GM18502 (cell line): ENCODE results near the gene GATAD1.
A peak's percentile ranks its signal among the peaks of the same experiment; 100 is the strongest.
"Not testable (repeated sequence)": the region's sequence is repeated elsewhere in the genome, so short reads cannot be mapped to it uniquely, and the experiment has no call there.

ENCODE experiments used
- ATAC-seq: cut with Tn5 transposase; IDR thresholded peaks from one replicate; pipeline ENCODE4 v1.9.1; 2021; ENCODE audit warnings: mild to moderate bottlenecking; ENCODE audit not compliant: unreplicated experiment, poor library complexity

GATAD1 gene

DNA sequence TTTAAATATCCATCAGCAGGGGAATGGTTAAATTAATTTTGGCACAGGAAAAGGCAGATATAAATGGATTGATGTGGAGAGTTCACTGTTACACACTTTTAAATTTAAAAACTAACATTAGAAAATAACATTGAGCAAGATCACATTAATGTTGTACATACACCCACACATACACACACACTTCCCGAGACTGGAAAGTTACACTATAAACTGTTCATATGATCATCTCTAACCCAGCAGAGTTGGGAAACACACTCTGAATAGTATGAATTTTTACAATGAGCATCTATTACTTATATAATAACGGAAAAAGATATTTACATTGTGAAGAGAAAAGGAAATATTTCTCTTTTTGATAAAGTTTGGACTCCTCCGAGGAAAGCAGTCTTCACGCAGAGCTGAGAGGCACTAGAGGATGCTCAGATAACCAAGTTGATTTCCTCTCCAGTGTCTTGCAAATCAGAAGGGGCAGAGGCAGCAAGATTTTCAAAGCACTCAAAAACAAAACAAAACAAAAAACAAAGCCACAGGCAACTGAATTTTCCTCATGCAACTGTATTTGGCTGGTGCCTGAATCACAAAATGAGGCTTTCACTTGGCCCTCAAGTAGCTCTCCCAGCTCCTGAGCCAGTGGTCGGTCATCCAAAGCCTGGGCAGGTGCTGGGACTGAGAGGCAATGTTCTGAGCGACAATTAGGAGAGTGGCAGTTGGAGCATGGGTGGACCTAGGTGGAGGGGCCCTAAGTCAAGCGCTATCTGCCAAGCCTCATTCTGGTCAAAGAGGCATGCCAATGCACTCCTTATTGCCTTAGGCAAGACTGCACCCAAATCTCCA lies 10.5 kb upstream of the GATAD1 start:
- ATAC-seq, result no peak

DNA sequence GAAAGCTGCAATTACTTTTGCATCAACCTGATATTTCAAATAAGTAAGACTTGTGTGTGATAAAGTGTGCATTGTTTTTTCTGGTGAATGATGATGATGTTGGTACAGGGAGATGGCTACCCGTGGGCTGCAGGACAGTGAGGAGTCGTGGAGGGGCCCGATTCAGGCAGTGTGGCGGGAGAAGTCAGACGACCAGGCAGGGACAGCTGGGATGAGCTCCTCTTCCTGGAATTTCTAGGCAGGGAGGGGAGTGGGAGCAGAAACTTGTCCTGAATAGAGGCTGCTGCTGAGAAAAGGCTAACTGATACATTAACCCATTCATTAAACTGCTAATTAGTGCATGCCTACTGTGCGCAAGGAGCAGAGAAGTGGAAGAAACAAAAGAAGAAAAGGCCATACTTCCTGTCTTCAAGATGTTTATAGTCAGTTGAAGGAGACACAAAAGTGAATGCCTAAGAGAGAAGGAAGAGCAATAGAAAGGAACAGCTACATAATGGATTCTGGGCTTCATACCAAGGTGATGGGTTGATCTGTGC lies 9.3 kb upstream of the GATAD1 start:
- ATAC-seq, result no peak

DNA sequence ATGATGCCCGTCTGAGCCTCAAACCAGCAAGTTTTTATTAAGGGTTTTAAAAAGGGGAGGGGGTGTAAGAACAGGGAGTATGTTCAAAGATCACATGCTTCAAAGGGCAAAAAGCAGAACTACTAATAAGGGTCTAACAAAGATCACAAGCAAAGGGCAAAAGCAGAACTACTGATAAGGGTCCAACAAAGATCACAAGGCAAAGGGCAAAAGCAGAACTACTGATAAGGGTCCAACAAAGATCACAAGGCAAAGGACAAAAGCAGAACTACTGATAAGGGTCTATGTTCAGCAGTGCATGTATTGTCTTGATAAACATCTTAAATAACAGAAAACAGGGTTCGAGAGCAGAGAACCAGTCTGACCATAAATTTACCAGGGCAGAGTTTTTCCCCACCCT lies 4.6 kb upstream of the GATAD1 start:
- not testable (repeated sequence) for ATAC-seq

DNA sequence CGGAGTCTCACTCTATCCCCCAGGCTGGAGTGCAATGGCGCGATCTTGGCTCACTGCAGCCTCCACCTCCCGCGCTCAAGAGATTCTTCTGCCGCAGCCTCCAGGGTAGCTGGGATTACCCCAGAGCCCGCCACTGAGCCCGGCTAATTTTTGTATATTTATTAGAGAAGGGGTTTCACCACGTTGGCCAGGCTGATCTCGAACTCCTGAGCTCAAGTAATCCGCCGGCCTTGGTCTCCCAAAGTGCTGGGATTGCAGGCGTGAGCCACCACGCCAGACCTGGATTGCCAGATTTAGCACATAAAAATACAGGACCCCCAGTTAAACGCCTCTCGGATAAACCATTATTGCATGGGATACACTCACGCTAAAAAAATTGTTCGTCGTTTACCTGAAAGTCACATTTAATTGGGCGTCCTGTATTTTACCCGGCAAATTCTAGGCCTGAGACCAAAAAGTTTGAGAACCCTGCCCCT lies 375 bp upstream of the GATAD1 start:
- no peak for ATAC-seq

DNA sequence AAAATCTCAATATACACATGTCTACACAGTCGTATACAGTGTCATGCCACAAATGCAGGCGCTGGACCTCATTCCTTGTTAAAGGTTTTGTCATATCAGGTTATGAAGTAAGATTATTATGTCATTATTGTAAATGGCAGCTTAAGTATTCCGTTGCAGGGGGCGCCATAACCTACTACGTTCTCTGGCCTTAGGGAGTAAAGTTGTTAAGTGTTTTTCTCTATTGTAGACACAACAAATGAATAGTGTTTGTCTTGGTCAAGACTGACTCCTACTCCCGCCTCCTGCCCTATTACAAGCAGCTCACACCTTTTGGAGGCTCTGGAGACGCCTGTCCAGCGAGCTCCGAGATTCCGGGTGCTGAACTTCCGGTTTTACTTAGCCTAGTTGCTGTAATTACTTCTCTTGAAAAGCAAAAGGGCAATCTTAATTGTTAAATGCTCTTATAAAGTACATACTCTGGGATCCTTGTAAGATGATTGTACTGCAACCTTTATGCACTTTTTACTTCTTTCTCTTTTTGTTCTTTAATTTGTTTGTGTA lies 994 bp downstream of the GATAD1 start:
- ATAC-seq, result peak; percentile 53

DNA sequence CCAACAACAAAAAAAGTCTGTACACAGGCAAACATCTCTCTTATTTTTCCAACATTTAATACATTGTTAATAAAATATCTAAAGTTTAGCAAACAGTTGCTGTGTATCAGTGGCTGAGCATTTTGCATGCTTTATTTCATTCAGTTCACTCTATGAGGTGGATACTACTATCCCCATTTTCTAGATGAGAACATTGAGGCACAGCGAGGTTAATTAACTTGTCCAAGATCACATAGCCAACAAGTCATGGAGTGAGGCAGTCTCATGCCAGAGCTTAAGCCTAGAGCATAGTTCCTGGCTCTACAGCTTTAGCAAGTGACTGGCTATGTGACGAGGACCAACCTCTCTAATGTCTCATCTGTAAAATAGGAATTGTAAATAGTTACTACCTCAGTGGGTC lies 4.4 kb downstream of the GATAD1 start:
- no peak for ATAC-seq

DNA sequence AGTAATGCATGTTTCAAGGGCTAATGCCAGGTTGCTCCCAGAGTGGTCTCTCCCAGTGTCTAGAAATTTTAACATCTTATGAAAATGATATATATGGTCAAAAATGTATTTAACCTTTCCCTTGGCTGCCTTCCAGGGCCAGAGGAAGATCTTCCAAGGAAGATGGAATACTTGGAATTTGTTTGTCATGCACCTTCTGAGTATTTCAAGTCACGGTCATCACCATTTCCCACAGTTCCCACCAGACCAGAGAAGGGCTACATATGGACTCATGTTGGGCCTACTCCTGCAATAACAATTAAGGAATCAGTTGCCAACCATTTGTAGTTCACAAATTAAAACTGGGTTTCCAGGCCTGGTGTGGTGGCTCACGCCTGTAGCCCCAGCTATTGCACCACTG lies 9.0 kb downstream of the GATAD1 start:
- no peak for ATAC-seq

DNA sequence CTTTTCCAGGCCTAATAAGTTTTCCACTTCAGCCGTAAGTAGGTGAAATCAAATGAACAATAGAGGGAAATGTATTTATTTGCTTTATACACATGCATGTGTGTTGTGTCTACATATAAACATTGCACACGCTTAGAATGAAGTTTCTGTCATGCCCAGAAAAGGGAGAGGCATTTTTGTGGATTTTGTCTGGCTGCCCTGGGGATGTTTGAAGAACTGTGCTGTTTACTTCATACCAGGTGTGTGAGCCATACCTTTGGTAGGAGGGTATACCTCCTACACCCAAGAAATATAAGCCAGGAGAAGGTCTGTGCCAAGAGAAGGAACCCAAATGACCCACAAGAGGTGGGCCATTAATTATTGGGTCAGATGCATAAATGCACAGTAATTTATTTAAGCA lies 12.8 kb downstream of the GATAD1 start:
- no peak for ATAC-seq

DNA sequence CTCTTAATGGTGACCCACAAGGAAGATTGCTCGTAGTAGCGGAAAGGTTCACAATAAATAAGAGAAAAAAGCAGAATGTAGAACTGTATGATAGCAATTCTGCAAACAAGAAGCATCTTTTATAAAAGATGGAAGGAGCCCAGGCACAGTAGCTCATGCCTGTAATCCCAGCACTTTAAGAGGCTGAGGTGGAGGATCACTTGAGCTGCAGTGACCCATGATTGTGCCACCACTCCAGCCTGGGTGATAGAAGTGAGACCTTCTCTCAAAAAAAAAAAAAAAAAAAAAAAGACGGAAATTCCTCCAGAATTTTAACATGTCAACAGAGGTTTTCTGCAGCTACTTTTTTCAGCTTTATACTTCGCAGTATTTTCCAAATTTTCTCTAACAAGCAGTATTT lies 13.2 kb downstream of the GATAD1 start:
- ATAC-seq, result no peak

DNA sequence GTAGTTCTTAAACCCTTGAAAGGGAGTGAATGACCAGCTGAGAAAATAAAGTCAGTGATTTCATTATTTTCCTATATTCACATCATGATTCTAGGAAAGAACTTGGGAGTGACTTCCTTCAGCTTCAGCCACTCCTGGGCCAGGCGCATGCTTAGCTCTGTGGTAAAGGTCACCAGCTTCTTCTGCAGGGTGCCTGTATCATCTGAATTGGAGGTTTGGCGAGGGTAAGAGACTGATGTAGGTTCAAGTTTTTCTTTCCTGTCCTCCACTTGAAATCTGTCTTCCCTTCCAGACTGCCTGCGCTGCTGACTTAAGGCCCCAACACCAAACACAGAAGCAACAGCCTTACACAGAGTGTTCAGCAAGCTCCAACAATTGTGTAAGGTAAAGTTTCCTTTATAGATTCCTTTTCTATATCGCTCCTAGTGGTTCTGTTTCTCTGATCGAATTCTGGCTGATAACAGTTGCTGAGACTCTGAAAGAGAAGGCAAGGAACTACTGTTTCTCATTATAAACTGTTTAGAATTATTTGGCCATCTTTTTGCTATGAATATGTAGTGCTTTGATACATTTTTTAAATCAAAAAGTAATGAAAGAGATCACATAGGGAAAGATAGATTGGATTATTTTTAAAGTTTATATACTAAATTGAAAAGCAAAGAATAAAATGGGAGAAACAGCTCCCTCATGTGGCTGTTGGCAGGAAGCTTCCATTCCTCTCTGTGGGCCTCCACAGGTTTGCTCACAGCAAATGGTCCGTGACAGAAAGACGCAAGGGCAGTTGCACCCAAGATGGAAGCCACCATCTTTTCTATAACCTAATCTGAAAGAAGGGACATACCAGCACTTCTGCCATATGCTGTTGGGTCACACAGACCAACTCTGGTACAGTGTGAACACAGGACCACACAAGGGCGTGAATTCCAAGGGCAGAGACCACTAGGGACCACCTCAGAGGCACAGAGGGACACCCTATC lies 14.0 kb downstream of the GATAD1 start:
- ATAC-seq, result peak; percentile 87

DNA sequence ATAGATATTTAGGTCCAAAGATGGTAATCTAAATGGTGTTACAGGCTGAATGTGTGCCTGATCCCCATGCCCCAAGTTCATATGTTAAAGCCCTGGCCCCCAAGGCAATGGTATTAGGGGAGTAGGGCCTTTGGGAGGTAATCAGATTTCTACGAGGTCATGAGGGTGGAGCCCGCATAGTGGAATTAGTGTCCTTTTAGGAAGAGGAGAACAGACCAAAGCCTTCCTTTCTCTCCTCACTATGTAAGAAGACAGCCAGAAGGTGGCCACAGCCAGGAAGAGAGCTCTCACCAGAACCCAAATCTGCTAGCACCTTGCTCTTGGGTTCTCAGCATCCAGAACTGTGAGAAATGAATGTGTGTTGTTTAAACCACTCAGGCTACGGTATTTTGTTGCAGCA lies 15.3 kb downstream of the GATAD1 start:
- no peak for ATAC-seq

DNA sequence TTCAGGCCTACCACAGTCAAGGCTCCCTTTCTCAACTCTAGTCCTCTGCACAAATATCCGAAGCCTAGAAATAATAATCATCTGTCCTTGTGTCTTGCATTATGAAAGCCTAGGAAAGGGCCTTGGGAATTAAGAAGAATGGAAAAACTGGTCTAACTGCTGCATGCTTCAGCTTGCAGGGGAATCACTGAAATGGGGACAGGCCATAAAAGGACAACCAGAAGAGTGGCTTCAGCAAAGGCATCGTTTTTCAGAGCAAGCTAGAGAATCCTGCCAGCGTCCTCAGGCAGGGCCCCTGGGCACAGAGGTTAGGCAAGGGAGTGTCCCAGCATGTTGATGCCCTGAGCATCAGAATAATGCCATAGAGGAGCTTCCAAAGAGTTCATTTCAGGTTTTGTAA lies 17.2 kb downstream of the GATAD1 start:
- no peak for ATAC-seq

DNA sequence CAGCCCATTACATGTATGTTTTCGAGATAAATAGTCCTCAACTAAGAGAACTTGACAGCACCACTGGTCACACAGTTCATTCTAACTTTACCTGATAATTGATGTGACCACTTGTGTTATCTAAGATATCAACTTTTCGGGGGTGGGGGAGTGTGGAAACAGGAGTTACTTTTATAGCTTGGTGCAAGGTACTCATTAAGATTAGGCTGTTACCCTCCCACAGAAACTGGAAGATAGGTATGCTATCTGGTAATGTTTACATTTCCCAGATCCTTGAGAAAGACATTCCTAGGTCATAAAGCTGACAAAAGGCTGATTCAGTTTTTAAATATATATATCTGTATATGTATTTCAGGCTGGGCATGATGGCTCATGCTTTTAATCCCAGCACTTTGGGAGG lies 19.4 kb downstream of the GATAD1 start:
- no peak for ATAC-seq

DNA sequence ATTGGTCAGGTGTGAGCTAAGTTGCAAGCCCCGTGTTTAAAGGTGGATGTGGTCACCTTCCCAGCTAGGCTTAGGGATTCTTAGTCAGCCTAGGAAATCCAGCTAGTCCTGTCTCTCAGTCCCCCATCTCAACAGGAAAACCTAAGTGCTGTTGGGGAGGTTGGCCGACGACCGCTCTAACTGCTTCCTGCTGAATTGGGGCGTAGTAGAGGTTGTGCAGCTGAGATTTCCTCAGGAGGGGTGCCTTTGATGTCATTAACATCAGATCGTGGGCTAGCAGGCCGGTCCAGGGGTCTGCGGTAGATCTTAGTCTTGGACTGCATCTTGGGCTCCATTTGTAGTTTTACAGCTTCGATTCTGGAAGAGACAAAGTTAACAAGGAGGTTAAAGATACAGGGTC lies 21.3 kb downstream of the GATAD1 start:
- ATAC-seq, result not testable (repeated sequence)

DNA sequence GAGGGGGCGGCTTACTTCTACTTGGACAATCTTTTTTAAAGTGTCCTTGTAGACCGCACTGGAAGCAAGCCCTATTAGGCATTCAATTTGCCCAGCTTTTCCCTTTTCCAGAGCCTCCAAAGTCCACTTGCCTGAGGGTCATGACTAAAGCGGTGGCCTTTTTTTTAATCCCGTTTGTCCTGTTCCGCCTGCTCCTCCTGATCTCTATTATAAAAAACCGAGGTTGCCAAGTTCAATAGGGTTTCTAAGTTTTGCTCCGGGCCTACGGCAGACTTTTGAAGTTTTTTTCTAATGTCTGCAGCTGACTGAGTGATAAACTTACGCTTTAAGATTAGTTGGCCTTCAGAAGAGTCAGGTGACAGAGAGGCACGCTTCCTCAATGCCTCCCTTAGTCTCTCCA lies 26.7 kb downstream of the GATAD1 start:
- not testable (repeated sequence) for ATAC-seq

DNA sequence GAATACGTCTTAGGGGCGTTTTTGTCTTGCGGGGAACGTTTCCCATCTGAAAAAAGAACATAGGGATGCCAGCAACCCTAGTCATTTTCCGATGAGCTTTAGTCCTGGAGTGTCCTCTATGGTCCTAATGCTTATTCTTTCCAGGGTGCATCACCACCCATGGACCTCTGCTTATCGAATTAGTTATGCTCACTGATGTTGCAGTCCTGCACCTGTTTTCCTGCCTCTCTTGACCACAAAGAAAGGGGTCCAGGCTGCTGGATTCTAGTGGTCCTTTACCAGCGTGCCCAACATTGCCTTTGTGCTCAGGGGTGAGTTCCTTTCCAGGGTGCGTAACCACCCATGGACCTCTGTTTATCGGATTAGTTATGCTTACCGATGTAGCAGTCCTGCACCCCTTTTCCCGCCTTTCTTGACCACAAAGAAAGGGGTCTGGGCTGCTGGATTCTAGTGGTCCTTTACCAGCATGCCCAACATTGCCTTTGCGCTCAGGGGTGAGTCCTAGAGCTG lies 28.0 kb downstream of the GATAD1 start:
- ATAC-seq, result not testable (repeated sequence)

DNA sequence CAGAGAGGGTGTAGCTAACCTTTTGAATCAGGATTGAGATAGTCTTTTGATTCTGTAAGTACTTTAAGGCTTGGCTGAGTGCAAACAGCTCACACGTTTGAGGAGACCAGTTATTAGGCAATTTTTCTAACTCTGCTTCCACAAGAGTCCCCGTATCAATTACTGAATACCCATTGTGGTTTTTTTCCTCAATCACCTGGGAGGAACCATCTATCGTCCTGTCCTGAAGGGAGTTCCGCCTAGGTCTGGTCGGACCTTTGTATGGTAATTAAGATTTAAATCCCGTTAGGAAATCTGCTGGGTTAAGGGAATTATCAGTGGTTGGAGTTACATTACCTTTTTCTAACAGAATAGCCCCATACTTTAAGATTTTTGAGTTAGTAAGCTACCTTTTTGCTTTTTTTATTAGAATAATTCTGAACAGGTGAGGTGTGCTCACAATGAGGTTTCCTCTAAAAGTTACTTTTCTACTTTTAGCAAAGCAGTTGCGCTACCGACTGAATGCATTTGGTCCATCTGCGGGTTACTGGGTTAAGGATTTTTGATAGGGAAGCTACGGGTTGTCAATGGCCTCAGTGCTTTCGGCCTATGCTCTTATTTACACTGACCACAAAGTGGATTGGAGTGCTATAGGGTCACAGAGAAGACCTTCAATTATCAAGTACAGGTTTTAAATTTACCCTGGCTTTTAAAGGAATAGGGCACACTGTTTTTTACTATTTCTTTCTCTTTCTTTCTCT lies 28.7 kb downstream of the GATAD1 start:
- ATAC-seq, result not testable (repeated sequence)

DNA sequence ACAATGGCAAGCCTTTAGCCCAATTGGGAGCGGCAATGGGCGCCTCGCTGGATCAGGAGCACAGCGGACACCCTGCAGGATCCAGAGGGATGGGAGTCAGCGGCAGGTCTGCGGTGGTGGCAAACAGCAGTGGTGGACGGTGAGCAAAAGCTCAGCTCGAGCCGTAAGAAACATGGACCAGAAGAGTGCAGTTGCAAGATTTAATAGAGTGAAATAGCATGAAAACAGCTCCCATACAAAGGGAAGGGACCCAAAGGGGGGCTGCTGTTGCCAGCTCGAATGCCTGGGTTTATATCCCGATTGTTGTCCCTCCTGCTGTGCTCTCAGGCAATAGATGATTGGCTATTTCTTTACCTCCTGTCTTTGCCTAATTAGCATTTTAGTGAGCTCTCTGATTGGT lies 30.4 kb downstream of the GATAD1 start, which contains the start of gene ERVW-1:
ERVW-1 (minus strand) TSS at position 266 of the 400 bp plus-strand sequence. CDS start 7,565 bp downstream, outside the sequence.
- not testable (repeated sequence) for ATAC-seq

DNA sequence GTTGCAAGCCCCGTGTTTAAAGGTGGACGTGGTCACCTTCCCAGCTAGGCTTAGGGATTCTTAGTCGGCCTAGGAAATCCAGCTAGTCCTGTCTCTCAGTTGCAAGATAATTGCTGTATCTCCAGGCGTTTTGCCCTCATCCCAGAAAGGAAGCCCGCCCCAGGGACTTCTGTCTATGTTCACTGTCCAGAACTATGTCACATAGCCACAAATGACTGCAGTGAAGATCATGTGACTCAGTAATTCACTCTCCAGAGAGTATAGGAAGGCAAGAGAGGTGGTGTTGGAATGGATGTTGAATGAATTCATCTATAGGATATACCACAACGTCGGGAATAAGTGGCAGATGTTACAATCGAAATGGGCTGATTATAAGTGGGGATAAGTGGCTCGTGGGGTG lies 30.8 kb downstream of the GATAD1 start:
- no peak for ATAC-seq

DNA sequence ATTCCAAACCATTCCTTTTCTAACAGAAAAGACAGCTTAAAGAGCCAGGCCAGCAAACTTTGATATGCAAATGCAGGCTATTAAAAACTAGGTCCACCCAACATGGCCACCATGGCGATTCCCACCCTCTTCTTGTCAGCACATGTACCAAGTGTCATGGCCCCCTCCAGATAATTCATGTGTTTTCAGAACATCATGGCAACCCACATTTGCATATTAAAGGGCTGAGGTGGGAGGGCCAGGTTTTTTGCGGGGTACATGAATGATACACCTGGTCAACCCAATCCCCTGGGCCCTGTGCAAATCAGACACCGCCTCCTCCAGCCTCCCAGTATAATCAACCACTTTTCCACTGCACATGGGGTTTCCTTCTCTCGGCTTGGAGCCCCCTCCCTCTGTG lies 31.4 kb downstream of the GATAD1 start:
- no peak for ATAC-seq
